OCI-M1 (cell line): ENCODE data around the gene ADAMTS2.

ENCODE experiments used
- DNase-seq: peaks from one replicate; lab custom pipeline; 2025; lab: John Stamatoyannopoulos, UW

Gene ADAMTS2

DNA sequence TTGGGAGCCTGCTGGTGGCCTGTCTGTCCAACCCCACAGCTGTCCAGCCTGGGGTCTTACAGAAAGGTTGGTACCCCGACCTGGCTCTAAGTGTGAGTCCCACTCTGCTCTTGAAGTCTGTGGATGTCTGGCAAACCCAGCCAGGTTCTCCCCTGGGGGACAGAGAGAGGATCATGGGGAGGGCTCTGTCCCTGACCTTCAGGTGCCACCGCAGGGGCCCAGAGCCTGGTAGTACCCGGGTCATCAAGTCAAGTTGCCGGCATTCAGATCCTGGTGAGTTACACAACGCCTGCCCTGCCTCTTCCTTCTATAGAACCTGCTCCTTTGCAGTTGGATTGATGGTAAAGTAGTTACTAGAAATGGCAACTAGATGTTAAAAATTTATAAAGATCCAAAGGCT is 66.7 kb downstream of the ADAMTS2 start:
- DNase-seq: no peak

DNA sequence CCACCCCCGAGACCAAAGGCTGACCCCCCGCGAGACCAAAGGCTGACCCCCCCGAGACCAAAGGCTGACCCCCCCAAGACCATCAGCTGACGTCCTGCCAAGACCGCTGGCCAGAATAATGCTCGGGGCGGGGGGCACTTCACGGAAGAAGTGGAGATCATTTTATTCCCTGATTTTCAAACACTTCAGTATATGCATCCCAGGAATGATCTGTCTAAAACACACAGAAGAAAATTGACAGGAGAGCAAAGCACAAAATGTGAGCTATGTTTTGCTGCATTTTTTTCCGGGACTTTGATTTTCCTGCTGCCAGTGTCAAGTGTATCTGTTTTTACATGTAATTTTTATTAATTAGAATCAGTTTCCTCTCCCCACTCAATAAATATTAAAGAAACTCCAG is 67.1 kb downstream of the ADAMTS2 start:
- DNase-seq: no peak

DNA sequence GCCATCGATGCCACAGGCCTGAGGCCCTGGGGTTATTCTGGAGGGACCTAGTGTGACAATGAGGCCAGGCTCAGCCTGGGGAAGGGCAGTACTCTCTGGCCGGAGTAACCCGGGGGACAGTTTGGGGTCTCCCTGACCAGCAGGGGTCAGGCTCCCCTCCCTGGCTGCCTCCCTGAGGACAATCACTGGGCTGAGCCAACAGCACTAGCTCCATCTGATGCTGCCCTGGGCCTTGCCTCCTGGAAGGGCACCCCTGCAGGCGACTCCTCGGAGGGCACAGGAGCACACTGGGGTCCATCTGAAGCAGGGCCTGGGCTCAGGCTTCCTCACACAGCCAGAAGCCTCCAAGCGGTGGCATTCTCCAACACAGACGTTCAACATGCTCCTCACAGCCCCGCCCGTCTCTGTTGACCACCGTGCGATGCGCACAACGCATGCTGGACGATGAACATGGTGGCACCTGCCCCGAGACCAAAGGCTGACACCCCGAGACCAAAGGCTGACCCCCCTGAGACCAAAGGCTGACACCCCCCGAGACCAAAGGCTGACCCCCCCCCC is 68.3 kb downstream of the ADAMTS2 start:
- DNase-seq: no peak

DNA sequence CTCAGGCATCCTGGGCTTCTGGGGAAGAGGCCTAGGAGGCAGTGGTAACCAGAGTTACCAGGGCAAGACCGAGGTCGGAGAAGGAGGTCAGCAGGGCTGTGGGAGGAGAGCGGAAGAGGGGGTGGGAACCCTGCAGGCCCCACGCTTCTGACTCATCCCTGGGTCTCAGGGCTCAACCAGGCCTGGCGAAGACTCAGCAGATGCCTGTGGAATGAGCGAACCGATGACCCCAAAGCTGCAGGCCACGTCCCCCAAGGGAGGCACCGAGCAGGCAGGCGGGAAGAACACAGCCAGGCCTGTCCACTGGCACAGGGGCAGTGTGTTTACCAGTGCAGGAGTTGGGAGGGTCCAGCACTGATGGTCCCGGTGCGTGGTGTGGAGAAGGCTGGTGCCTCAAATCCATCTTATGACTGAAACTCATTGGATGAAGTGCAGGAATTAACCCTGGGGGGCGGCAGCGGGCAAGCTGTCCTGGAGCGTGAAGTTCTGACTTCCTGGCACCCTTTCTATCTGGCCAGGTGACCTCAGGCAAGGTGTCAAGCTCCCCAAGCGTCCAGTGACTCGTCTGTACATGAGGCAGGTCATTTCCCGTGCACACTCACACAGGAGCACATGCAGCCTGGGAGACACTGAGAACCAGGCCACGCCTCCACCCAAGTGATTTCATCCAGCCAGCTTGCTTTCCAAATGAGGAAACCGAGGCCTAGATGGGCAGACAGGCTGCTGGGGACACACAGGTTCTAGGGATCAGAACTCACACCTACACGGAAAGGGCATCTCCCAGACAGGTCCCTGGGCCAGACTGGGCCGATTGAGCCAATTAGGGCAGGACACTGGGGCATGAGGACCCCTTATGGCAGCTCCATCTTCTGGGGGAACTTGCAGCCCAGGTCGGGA is 69.1 kb downstream of the ADAMTS2 start:
- no peak for DNase-seq

DNA sequence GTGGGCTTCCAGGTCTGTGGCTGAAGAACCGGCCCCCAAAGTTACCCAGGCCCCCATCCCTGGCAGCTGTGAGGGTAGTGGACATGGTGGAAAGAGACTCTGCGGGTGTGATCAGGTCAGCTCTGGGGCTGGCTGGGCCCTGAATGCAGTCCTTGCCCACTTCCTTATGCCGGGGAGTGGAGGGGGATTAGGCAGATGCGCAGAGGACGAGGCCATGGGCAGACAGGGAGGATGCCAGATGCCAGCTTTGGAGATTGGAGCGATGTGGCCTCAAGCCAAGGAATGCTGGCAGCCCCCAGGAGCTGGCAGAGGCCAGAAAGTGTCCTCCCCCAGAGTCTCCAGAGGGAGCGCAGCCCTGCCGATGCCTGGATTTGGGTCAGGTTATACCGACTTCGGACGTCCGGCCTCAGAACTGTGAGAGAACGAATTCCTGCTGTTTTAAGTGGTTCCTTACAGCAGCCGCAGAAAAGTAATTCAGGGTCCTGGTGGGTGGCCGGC is 69.8 kb downstream of the ADAMTS2 start:
- DNase-seq: no peak

DNA sequence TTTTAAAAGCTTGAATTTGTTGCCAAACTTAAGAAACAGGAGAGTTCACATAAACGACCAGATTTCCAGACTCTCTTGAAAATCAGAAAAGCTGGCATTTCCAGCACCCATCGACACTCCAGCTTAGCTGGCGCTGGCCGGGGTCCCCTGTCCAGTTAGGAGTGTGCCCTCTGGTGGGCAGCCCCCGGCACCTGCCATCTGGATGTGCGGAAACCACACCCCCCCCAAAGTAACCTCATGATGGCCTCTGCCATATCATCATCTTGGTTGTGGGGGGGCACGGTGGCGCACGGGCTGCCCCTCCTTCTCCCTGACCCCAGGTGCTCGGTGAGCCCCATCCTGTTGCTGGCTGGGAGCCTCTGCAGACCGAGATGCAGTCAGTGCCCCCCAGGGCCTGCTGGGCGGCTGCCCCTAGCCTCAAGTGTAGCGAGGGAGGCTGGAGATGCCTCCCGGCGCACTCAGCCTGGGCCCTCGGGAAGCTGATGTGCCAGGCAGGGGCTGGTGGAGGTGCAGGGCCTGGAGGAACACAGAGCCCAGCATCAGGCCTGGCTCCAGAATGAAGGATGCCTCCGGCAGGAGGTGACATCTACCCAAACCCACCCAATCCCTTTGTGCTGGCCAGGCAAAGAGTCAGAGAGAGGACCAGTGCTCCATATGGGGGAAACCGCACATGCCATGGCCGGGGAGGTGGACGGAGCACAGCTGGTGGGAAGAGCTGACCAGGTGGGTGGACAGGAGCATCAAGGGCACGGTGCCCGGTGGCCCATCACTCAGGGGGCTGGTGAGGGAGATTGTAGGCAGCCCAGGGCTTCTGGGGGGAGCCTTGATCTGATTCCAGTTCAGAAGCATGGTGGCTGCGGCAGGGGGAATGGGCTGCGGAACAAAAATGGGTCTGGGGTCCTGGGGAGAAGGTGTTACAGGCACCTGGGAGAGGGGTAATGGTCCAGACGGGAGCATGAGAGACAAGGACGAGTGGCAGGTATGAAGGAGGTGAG is 70.6 kb downstream of the ADAMTS2 start:
- no peak for DNase-seq

DNA sequence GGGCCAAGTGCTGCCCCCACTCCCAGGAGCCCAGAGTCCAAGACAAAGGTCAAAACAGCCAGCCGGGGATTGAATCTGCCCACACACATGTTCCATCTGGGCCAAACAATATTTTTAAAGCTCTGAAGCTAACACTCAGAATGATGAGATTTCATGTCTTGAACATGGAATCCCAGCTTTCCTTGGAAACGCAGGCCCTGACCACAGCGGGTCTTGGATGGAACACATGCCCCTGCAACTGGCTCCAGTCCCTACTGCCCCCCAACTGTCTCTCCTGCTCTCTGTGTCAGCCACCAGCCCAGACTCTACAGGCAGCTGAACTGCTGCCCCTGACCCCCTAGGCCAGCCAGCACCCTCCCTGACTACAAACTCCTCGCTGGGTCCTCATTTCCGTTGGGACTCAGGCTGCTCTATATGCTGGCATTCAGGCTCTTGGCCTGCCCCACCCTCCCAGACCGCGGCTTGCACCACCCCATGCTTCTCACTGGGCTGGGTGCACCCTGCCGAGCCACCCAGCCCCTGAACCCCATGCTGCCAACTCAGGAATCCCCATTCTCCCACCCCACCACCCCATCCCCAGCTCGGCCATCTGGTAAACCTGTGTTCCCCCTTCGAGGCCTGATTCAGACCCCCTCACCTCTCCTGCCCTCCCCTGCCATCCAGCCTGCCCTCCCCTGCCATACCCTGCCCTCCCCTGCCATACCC is 71.7 kb downstream of the ADAMTS2 start:
- DNase-seq: no peak

DNA sequence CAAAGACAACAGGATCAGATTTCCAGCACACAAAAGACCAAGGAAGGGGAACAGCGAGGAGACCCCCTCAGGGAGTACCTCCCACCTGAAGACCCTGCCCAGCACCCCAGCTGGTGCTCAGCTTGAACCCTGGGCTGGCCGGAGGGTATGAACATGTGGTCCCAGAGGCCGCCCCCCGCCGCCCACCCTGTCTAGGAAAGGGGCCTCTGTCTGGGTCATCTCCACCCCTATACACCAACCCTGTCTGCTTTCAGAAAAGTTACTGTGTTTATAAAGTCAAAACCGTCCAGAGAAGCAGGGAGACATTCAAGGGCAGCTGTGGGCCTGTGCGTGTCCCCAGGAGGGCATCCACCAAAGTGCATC is 72.2 kb downstream of the ADAMTS2 start:
- no peak for DNase-seq

DNA sequence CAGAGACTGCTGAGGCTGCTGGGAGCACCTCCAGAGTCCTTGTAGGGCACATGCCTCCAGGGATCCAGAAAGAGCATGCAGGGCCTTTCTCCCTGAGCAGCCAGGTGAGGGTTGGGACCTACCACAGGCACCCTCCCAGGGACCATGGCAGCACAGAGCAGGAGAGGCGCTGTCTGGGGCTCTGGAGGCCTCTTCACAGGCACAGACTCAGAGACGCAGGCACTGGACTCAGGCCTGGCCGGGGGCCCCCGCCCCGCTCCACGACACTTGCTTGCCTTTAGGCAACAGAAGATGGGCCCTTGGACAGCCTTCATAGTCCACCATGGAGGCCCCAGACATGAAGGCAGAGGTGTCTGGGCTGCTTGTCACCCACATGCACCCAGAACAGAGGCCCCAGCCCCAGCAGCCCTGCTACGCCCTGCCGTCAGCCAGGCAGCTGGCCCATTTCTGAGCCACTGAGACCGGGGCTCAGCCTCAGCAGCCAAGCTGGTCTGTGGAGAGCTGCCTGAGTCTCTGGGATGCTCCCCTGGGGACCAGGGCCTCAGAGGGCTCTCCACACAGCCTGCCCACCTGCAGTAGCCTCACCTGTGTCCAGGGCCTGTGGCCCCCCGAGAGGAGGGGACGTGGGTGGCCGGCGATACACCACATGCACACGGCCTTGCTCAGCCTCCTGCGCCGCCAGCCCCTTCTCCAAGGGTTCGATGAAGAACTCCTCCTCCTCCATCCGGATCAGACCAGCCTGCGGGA is 72.8 kb downstream of the ADAMTS2 start:
- DNase-seq: no peak

DNA sequence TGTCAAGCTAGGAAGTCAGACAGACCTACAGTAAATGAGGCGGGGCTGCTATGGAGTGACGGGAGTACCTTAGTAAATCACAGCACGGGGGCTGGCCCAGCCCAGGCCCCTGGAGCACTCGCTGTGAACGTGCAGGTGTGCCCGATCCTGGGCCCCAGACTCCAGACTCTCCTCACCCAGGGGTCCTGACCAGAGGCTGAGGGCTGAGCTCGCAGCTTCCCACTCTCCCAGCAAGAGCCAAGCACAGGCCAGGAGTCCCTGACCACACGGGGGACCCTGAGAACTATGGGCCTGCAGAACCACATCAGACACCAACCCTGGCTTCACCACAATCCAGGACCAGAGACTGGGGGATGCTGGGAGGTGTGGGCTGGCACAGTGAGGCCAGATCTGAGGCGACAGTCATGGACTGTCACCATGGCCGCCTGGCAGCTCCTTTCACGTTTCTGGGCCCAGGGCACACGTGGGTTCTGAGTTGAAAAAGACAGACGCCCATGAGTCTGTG is 73.4 kb downstream of the ADAMTS2 start:
- DNase-seq: no peak

DNA sequence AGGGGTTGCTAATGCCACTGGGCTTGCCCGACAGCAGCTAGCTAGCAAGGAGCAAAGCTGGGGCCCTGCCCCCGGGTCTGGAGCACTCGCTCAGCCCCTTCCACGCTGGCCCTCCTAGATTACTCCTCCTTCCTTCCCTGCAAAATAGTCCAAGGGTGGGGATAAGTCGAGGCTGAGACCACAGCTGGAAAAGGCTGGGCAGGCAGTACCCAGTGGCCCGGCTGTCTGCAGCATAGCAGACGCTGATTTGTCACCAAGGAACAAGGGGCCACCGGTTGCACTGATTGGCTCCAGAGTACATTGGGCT is 73.9 kb downstream of the ADAMTS2 start:
- DNase-seq: no peak

DNA sequence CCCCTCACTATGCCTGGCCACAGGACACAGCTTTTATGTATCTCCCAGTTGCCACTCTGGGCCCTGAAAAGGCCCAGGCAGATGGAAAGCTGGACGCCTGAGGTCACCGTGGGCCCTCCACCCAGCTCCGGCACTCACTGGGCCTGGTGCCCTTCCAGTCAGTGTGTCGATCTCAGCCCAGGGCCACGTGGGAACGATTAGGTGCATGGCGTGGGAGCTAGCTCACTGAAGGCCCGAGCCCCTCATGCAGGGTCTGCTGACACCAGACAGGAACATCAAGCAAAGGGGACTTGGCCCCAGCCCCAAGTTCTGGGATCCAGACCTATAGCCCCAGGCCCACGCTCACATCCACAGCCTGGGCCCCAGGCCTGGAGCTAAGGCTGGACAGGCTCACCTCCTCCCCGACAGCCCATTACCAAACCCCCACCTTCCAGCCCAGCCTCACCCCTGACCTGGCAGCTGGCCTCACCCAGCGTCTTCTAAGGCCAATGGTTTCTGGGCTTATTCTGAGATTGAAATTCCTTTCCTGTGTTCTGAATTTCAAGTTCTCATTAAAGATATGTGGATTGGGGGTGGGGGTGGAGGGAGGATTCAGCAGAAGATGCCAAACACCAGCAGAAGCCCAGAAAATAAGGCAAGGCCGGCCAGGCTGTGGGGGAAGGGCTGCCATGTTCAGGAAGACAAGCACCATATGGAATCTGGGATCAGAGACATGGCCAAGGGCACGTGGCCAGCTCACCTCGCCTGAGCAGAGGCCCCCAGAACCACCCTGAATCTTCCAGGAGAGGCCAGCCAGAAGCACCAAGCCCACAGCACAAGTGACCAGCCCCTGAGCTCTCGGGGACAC is 74.5 kb downstream of the ADAMTS2 start:
- no peak for DNase-seq

DNA sequence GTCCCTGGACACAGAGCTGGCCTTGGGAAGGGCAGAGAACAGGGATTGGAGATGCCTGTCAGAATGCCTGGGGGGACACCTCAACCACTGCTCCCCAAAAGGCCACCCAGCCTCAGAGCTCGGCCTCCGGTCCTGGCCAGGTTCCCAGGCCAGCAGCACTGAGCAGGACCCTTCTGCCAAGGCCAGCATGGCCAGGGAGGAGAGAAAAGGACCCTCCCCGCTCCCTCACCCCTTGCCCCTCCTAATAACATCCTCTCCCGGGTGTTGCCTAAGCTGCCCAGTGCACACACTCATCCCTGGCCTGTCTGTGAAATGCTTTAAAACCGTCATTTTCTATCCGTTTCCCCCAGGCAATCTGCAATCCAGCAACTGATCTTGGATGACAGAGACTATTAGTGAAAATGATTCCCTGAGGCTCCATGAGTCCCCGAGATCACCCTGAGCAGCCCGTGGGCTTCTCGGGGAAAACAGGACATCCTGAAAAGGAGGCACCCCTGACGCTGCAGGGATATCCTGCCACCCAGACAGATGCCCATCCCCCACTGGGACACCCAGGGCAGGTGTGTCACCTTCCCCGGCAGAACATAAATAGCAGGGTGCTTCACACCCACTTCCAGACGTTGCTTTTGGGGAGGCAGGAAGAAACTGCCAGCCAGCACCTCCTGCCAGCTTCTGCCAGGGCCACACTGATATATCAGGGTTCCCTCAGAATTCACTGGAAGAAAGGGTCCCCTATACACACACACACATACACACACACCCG is 75.3 kb downstream of the ADAMTS2 start:
- DNase-seq: no peak

DNA sequence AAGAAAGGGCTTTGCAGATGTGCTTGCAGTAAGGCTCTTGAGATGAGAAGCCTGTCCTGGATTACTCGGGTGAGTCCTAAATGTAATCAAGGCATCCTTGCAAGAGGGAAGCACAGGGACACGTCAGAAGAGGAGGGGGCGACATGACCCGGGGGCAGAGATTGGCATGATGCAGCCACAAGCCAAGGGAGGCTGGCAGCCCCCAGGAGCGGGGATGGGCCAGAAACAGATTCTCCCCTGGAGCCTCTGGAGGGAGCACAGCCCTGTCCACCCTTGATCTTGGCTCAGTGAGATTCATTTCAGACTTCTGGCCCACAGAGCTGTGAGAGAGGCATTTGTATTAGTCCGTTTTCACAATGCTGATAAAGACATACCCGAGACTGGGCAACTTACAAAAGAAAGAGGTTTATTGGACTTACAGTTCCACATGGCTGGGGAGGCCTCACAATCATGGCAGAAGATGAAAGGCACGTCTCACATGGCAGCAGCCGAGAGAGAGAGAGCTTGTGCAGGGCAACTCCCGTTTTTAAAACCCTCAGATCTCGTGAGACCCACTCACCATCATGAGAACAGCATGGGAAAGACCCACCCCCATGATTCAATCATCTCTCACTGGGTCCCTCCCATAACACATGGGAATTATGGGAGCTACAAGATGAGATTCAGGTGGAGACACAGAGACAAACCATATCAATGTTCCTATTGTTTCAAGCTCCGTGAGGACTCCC is 76.1 kb downstream of the ADAMTS2 start:
- DNase-seq: no peak

DNA sequence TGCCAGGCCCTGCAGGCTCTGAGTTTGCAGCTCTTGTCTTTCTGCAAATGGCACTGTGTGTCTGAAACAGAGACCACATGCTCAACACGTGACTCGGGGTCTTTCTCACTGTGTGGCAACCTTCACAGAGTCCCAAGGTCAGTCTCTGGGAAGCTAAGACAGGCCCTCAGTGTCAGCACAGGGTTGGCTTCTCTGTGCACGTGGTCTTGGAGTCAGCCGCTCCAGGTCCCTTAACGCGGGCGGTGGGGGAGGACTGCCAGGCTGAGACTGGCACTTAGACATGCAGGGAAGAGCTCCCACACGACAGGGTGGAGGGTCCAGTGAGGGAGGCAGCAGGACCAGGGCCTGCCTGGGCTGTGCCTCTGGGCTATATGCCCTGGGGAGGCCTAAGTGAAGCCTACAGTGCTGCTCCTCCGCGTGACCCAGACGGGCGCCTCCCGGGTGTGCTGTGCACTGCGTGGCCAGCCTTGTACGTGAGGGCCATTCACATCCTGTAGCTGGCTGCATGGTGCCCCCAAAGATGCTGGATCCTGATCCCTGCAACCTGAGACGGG is 76.8 kb downstream of the ADAMTS2 start:
- no peak for DNase-seq

DNA sequence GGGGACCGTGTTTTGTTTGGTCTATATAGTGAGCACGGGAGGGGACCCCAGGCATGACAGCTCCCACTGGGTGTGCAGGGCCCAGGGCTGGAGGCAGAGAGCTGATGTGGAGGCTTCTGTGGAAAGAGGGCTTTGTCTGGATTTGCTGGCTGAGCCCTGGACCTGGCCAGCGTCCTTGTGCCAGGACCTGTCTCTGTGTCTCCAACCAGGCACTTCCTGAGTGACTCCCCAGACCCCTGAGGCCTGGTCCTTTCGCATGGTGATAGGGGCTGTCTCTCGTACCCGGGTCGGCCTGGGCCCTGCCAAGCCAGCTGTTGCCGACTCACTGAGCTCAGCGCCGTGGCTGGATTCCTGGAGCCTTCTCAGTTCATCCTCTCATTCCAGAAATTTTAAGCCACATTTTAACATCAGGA is 77.6 kb downstream of the ADAMTS2 start:
- no peak for DNase-seq

DNA sequence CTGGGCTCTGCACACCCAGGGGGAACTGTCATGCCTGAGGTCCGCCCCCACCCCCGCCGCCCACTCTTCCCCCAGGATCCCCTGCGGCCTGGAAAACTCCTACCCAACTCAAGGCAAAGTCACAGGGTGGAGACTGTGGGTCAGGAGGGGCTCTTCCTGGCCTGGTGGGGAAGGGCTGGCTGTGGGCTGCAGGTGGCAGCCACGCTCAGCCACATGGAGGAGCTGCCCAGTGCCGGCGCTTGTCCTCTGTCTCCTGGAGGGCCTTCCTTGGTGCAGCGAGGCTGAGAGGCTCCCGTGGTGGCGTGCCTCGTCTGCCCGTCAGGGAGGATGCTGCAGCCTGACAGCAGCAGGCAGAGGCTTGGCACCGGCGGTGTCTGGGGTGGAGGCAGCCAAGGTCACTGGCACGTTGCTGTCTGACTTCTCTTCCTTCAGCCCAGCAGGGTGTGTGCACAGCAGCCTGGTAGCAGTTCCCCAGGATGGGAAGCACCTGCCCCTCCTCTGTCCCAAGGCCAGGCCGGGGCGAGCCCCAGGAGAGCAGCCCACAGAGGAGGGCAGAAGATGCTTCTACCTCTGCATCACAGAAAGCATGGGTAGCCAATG is 78.1 kb downstream of the ADAMTS2 start:
- no peak for DNase-seq
